ENCODE data around the gene GRAMD2B. TPM values are rescaled to one million over a fixed set of nuclear protein-coding genes. Genes with fewer than 3 reads are reported as not detected.
"Not testable (repeated sequence)": the region's sequence is repeated elsewhere in the genome, so short reads cannot be mapped to it uniquely, and the experiment has no call there.

GRAMD2B gene
- total RNA-seq, 1 donor: 23.5 TPM

DNA sequence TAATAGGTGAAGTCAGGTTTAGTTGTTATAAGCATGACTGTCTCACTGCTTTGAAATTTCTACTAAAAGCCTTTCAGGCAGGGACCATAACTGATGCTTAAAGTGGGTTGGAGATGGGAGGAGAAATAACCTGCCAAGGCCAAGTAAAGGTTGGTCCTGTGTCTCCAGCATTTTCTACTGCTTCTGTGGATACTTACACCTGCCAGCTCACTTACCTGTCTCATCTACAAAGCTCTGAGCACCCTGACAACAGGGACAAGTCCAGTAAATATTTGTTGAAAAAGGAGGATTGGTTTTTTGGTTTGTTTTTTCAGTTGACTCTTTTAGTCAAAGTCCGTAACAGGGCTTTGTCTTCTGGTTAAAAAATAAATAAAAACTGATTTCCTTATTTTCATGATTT lies 38.6 kb downstream of the GRAMD2B start:
- no peak overlapping the region for H3K4me3 ChIP-seq (ENCODE audit: low read depth, low read length)
- DNase-seq (ENCODE audit: low read depth): no peak
- TF ChIP-seq, protein P1, sequence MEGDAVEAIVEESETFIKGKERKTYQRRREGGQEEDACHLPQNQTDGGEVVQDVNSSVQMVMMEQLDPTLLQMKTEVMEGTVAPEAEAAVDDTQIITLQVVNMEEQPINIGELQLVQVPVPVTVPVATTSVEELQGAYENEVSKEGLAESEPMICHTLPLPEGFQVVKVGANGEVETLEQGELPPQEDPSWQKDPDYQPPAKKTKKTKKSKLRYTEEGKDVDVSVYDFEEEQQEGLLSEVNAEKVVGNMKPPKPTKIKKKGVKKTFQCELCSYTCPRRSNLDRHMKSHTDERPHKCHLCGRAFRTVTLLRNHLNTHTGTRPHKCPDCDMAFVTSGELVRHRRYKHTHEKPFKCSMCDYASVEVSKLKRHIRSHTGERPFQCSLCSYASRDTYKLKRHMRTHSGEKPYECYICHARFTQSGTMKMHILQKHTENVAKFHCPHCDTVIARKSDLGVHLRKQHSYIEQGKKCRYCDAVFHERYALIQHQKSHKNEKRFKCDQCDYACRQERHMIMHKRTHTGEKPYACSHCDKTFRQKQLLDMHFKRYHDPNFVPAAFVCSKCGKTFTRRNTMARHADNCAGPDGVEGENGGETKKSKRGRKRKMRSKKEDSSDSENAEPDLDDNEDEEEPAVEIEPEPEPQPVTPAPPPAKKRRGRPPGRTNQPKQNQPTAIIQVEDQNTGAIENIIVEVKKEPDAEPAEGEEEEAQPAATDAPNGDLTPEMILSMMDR (IDR thresholded peaks at IDR 0.05; ENCODE audit: insufficient read depth, low read length): no peak

DNA sequence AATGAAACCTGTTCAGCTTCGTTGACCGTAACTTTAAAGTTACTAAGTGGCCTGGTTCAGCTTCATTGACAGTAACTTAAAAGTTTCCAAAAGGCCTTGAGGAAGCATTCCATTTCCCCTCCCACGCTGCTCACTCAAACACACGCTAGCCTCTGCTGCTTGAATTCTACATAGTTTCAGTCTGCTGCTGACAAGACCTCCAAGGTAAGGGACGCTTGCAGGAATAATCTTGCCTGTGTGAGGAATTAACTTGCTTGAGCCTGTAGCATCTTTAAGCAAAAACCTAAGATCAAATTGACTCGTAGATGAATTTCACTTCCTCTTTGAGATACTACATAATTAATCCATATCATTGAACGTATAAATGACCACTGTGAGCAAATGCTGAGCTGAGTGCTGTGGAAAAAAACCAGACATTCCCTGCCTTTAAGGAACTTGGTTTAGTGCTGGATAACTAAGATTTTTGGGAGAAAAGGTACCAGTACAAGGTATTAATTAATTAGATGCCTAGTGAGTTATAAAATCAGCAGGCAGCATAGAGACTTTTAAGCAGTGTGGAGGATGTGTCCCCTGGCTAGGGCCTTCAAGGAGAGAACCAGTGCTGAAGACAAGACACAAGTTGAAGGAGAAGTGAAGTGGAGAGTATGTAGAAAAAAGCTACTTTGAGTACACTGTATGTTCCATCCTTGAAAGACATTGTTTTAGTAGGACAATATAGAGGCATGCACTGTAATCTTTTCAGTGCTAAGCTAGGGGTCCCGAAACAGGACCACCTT lies 39.2 kb downstream of the GRAMD2B start:
- no peak overlapping the region for H3K4me3 ChIP-seq (ENCODE audit: low read depth, low read length)
- TF ChIP-seq, protein P1 (IDR thresholded peaks at IDR 0.05; ENCODE audit: insufficient read depth, low read length): no peak
- peak; percentile 32 for DNase-seq (ENCODE audit: low read depth)

DNA sequence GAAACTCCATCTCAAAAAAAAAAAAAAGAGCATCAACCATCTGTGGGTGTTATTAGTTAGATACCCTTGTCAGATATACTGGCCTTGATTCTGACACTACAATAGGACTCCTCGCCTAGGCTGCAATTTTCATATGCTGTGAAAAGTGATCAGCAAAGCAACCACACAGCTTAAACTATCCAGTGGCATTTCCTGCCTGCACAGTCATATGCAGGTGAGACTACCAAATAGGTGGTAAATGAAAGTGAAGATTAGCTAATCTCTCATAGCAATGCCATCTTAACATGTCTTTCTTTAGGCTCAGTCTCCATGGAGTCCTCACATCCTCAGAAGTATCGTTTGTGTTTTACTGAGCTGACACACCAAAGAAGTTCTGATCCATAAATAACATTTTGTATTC lies 40.8 kb downstream of the GRAMD2B start:
- TF ChIP-seq, protein P1 (IDR thresholded peaks at IDR 0.05; ENCODE audit: insufficient read depth, low read length): no peak
- no peak overlapping the region for H3K4me3 ChIP-seq (ENCODE audit: low read depth, low read length)

DNA sequence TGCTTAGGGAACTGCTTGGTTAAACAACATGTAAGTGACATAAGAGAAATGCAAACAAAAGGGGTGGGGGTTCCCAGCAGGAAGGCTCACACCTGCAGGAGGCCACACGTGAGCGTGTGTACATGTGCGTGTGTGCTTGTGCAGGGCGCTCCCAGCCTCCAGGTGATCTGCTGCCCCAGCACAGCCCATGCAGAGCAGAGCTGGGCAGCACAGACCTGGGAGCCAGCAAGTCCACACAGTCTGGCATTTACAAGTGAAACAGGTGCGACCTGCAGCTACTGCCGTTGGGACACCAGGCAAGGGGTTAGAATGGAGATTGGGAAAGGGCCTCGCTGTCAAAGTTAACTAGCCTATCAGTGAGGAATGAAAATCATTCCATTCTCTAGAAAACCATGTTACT lies 41.8 kb downstream of the GRAMD2B start:
- TF ChIP-seq, protein P1 (IDR thresholded peaks at IDR 0.05; ENCODE audit: insufficient read depth, low read length): no peak
- no peak for DNase-seq (ENCODE audit: low read depth)
- H3K4me3 ChIP-seq (ENCODE audit: low read depth, low read length): no peak overlapping the region

More for the DNA sequence above, 40.8 kb downstream of the GRAMD2B start:
- DNase-seq (ENCODE audit: low read depth): no peak

- TF ChIP-seq, protein P1 (IDR thresholded peaks at IDR 0.05; ENCODE audit: insufficient read depth, low read length): no peak
- DNase-seq (ENCODE audit: low read depth): no peak
Measured at GRCh38 chr5:126468091-126468490, 44.9 kb downstream of the GRAMD2B start.

GRCh38 chr5:126469536-126470316 lies 46.5 kb downstream of the GRAMD2B start:
- no peak overlapping the region for H3K4me3 ChIP-seq (ENCODE audit: low read depth, low read length)
- DNase-seq (ENCODE audit: low read depth): no peak
- TF ChIP-seq, protein P1 (IDR thresholded peaks at IDR 0.05; ENCODE audit: insufficient read depth, low read length): no peak

More at GRCh38 chr5:126468091-126468490, 44.9 kb downstream of the GRAMD2B start:
- H3K4me3 ChIP-seq (ENCODE audit: low read depth, low read length): no peak overlapping the region

GRCh38 chr5:126470529-126470928 lies 47.3 kb downstream of the GRAMD2B start:
- H3K4me3 ChIP-seq (ENCODE audit: low read depth, low read length); DNase-seq (ENCODE audit: low read depth): not testable (repeated sequence)

Measured in fibroblast of the aortic adventitia (primary cell).